ENCODE data around the gene CSMD2. TPM values are rescaled to one million over a fixed set of nuclear protein-coding genes. Genes with fewer than 3 reads are reported as not detected.

CSMD2 gene
- total RNA-seq, 1 experiment from 2014 or later: 0.22 TPM

DNA sequence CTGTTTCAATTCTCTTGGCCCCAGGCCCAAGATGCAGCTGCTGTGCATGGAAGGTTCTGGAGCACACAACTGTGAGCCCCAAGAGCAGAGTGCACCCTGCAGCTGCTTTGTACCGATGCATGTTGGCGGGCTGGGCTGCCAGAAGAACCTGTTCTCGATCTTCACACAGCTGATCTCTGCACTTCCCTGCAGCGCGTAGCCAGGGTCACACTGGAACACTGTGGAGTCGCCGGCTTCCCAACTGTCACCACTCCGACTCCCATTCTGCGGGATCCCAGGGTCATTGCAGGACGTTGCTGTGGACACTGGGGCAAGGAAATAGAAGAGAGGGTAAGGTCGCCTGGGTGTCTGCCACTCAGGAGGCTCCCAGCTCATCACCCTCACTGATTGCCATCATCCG lies 507.2 kb downstream of the CSMD2 start (continued):
- TF ChIP-seq, protein P1, sequence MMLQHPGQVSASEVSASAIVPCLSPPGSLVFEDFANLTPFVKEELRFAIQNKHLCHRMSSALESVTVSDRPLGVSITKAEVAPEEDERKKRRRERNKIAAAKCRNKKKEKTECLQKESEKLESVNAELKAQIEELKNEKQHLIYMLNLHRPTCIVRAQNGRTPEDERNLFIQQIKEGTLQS (IDR thresholded peaks at IDR 0.05): no peak
- TF ChIP-seq SIN3A (IDR thresholded peaks at IDR 0.05; ENCODE audit: low read depth) (no peak), CEBPB (IDR thresholded peaks at IDR 0.05; ENCODE audit: low read depth) (no peak), TCF7L2 (IDR thresholded peaks at IDR 0.05; ENCODE audit: borderline replicate concordance, extremely low read depth, insufficient read depth, insufficient read length) (no peak)

DNA sequence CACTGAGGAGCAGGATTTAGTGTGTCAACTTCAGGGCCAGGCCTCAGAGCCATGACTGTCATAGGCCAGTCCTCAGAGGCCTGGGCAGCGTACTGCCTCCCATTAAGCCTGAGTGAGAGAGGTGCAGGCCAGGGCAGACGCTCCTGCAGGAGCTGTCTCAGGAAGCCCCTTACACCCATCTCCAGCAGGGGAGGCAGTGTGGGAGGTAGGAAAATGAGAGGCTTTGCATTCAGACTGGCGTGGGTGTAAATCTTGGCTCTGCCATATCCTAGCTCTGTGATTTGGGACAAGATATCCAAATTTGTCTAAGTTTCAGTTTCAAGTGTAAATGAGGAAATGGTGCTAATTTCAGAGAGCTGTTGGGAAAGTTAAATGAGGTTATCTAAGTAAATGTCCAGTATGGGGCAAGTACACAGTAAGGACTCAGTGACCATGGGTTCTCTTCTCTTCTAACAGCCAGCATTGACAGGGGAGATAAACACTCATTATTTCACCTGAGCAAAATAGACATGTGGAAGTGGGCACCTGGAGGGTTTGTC lies 508.5 kb downstream of the CSMD2 start:
- no peak overlapping the region for H2AFZ ChIP-seq (ENCODE audit: low read depth, low read length, poor library complexity, severe bottlenecking)
- ATAC-seq (no peak), DNase-seq (ENCODE audit: low read depth, low spot score) (no peak)
- no peak for TF ChIP-seq RAD21 (IDR thresholded peaks at IDR 0.05; ENCODE audit: low read depth)
- TF ChIP-seq, protein P2, sequence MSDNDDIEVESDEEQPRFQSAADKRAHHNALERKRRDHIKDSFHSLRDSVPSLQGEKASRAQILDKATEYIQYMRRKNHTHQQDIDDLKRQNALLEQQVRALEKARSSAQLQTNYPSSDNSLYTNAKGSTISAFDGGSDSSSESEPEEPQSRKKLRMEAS (IDR thresholded peaks at IDR 0.05): no peak
- TF ChIP-seq SP1 (IDR thresholded peaks at IDR 0.05; ENCODE audit: low read depth): no peak
- TF ChIP-seq, protein P3, sequence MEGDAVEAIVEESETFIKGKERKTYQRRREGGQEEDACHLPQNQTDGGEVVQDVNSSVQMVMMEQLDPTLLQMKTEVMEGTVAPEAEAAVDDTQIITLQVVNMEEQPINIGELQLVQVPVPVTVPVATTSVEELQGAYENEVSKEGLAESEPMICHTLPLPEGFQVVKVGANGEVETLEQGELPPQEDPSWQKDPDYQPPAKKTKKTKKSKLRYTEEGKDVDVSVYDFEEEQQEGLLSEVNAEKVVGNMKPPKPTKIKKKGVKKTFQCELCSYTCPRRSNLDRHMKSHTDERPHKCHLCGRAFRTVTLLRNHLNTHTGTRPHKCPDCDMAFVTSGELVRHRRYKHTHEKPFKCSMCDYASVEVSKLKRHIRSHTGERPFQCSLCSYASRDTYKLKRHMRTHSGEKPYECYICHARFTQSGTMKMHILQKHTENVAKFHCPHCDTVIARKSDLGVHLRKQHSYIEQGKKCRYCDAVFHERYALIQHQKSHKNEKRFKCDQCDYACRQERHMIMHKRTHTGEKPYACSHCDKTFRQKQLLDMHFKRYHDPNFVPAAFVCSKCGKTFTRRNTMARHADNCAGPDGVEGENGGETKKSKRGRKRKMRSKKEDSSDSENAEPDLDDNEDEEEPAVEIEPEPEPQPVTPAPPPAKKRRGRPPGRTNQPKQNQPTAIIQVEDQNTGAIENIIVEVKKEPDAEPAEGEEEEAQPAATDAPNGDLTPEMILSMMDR (IDR thresholded peaks at IDR 0.05 in 2 of 3, conservative IDR thresholded peaks at IDR 0.05 in 1 of 3; ENCODE audit: borderline replicate concordance in 1 of 3, insufficient read depth in 1 of 3, low read depth in 2 of 3, low read length in 2 of 3): no peak
- TF ChIP-seq SIN3A (IDR thresholded peaks at IDR 0.05; ENCODE audit: low read depth): no peak
- no peak for TF ChIP-seq FOSL1 (IDR thresholded peaks at IDR 0.05; ENCODE audit: low read depth)
- no peak for TF ChIP-seq ZFX (IDR thresholded peaks at IDR 0.05)
- no peak overlapping the region for H3K4me2 ChIP-seq (ENCODE audit: low read length)
- H3K9me3 ChIP-seq (ENCODE audit: control insufficient read depth in 1 of 2, insufficient read depth in 1 of 2, low read depth in 1 of 2, low read length in 2 of 2): no peaks in the 10 kb centered on the region
- H3K27ac ChIP-seq (ENCODE audit: low read depth, low read length): no peak overlapping the region
- H3K36me3 ChIP-seq (ENCODE audit: control insufficient read depth in 1 of 2, insufficient read depth in 2 of 2, low read length in 2 of 2): no peaks in the 10 kb centered on the region
- RAD21 ChIA-PET (ENCODE audit: low non-redundant PET in 1 of 2, low total read pairs in 2 of 2, uncharacterized antibody in 2 of 2, unreplicated experiment in 2 of 2): no interaction called here
- CTCF ChIA-PET: no interaction called here
- no peak overlapping the region for H3K9ac ChIP-seq (ENCODE audit: low read length)
- no peaks in the 10 kb centered on the region for H3K4me1 ChIP-seq (ENCODE audit: control insufficient read depth in 1 of 2, insufficient read depth in 2 of 2, low read length in 2 of 2)
- H3K79me2 ChIP-seq (ENCODE audit: insufficient read depth, low read length): no peaks in the 10 kb centered on the region
- POLR2A ChIA-PET: no interaction called here
- no TSS peak for BruUV-seq (replicated peaks)
- H4K20me1 ChIP-seq (ENCODE audit: insufficient read depth): no peaks in the 10 kb centered on the region
- H3K27me3 ChIP-seq (ENCODE audit: insufficient read depth, low read length): peaks cover 23% of the 10 kb centered on the region; the same call in 1 of the 2 replicates
- H3K9me2 ChIP-seq (ENCODE audit: insufficient read depth): no peaks in the 10 kb centered on the region
- H3K4me3 ChIP-seq (replicated peaks in 1 of 2; ENCODE audit: low read depth in 1 of 2, low read length in 2 of 2): no peak overlapping the region
- intact Hi-C loops (cut with micrococcal nuclease): no loop called here
